ENCODE measurements around the gene C1QL1.

Gene C1QL1

GRCh38 chr17:44931376-44931775 is 36.7 kb downstream of the C1QL1 start:
- TF ChIP-seq, protein P1, sequence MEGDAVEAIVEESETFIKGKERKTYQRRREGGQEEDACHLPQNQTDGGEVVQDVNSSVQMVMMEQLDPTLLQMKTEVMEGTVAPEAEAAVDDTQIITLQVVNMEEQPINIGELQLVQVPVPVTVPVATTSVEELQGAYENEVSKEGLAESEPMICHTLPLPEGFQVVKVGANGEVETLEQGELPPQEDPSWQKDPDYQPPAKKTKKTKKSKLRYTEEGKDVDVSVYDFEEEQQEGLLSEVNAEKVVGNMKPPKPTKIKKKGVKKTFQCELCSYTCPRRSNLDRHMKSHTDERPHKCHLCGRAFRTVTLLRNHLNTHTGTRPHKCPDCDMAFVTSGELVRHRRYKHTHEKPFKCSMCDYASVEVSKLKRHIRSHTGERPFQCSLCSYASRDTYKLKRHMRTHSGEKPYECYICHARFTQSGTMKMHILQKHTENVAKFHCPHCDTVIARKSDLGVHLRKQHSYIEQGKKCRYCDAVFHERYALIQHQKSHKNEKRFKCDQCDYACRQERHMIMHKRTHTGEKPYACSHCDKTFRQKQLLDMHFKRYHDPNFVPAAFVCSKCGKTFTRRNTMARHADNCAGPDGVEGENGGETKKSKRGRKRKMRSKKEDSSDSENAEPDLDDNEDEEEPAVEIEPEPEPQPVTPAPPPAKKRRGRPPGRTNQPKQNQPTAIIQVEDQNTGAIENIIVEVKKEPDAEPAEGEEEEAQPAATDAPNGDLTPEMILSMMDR (IDR thresholded peaks at IDR 0.05; ENCODE audit: low read length): no peak
- no peak for TF ChIP-seq EZH2 (IDR thresholded peaks at IDR 0.05; ENCODE audit: borderline replicate concordance, low read length)
- no peaks in the 10 kb centered on the region for H3K9me2 ChIP-seq (ENCODE audit: low read depth, low read length)
- no peaks in the 10 kb centered on the region for H3F3A ChIP-seq (ENCODE audit: insufficient read depth, low read length)
- H2AFZ ChIP-seq (ENCODE audit: low read length): no peak overlapping the region
- no peaks in the 10 kb centered on the region for H3K27me3 ChIP-seq (ENCODE audit: insufficient read depth, low read length)
- no peaks in the 10 kb centered on the region for H4K20me1 ChIP-seq (ENCODE audit: insufficient read depth, low read length)
- H3K4me2 ChIP-seq (ENCODE audit: low read length): no peak overlapping the region
- no peak overlapping the region for H3K4me3 ChIP-seq (ENCODE audit: low read depth, low read length, poor library complexity, severe bottlenecking)
- H3K36me3 ChIP-seq (ENCODE audit: insufficient read depth, low read length): peaks cover 99% of the 10 kb centered on the region
- no peaks in the 10 kb centered on the region for H3K79me2 ChIP-seq (ENCODE audit: insufficient read depth, low read length)
- H3K4me1 ChIP-seq (ENCODE audit: insufficient read depth, low read length, severe bottlenecking): no peaks in the 10 kb centered on the region
- H3K9ac ChIP-seq (ENCODE audit: low read length): no peak overlapping the region
- H3K27ac ChIP-seq (ENCODE audit: low read depth, low read length, poor library complexity, severe bottlenecking): no peak overlapping the region
- H3K9me3 ChIP-seq (ENCODE audit: low read length): no peaks in the 10 kb centered on the region

DNA sequence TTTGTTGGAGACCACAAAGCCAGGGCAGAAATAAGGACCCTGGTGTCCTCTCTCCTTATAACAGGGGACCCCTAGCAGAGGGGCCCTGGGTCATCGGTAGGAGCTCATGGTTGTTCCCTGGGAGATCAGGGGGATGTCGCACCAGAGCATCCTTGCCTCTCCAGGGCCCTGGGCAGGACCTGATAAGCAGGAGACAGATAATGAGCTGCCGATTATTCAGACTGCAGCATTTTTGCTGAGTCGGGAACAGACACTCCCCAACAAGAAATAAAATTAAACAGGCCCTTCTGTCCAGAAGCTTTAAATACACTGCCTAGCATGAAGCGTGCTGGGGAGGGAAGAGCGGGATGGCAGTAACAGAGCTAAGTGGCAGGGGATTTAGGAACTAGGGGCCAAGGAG is 37.4 kb downstream of the C1QL1 start:
- Histone ChIP-seq H3K4me3 (ENCODE audit: low read depth, low read length, poor library complexity, severe bottlenecking) (no peak overlapping the region), H3K4me1 (ENCODE audit: insufficient read depth, low read length, severe bottlenecking) (no peaks in the 10 kb centered on the region), H3K9me2 (ENCODE audit: low read depth, low read length) (no peaks in the 10 kb centered on the region), H2AFZ (ENCODE audit: low read length) (no peak overlapping the region), H3K9me3 (ENCODE audit: low read length) (no peaks in the 10 kb centered on the region), H3K4me2 (ENCODE audit: low read length) (no peak overlapping the region), H3K27me3 (ENCODE audit: insufficient read depth, low read length) (no peaks in the 10 kb centered on the region), H4K20me1 (ENCODE audit: insufficient read depth, low read length) (no peaks in the 10 kb centered on the region), H3K27ac (ENCODE audit: low read depth, low read length, poor library complexity, severe bottlenecking) (no peak overlapping the region), H3K36me3 (ENCODE audit: insufficient read depth, low read length) (peaks cover 100% of the 10 kb centered on the region), H3K79me2 (ENCODE audit: insufficient read depth, low read length) (no peaks in the 10 kb centered on the region), H3F3A (ENCODE audit: insufficient read depth, low read length) (no peaks in the 10 kb centered on the region), H3K9ac (ENCODE audit: low read length) (no peak overlapping the region)
- TF ChIP-seq, protein P1 (IDR thresholded peaks at IDR 0.05; ENCODE audit: low read length): no peak
- TF ChIP-seq EZH2 (IDR thresholded peaks at IDR 0.05; ENCODE audit: borderline replicate concordance, low read length): no peak

- H3K79me2 ChIP-seq (ENCODE audit: insufficient read depth, low read length): no peaks in the 10 kb centered on the region
- H2AFZ ChIP-seq (ENCODE audit: low read length): no peak overlapping the region
- no peak overlapping the region for H3K27ac ChIP-seq (ENCODE audit: low read depth, low read length, poor library complexity, severe bottlenecking)
- H3K9me2 ChIP-seq (ENCODE audit: low read depth, low read length): no peaks in the 10 kb centered on the region
- H3K36me3 ChIP-seq (ENCODE audit: insufficient read depth, low read length): peaks cover 86% of the 10 kb centered on the region
- TF ChIP-seq, protein P1 (IDR thresholded peaks at IDR 0.05; ENCODE audit: low read length): no peak
- no peak for TF ChIP-seq EZH2 (IDR thresholded peaks at IDR 0.05; ENCODE audit: borderline replicate concordance, low read length)
- H3K9me3 ChIP-seq (ENCODE audit: low read length): no peaks in the 10 kb centered on the region
- no peaks in the 10 kb centered on the region for H3K27me3 ChIP-seq (ENCODE audit: insufficient read depth, low read length)
- no peak overlapping the region for H3K9ac ChIP-seq (ENCODE audit: low read length)
- H3K4me2 ChIP-seq (ENCODE audit: low read length): no peak overlapping the region
- no peak overlapping the region for H3K4me3 ChIP-seq (ENCODE audit: low read depth, low read length, poor library complexity, severe bottlenecking)
- no peaks in the 10 kb centered on the region for H3F3A ChIP-seq (ENCODE audit: insufficient read depth, low read length)
- H4K20me1 ChIP-seq (ENCODE audit: insufficient read depth, low read length): no peaks in the 10 kb centered on the region
- no peaks in the 10 kb centered on the region for H3K4me1 ChIP-seq (ENCODE audit: insufficient read depth, low read length, severe bottlenecking)
These were observed 39.0 kb downstream of the C1QL1 start for GRCh38 chr17:44928950-44929720.

All from OCI-LY1 (cell line).